Measurements from ENCODE around the gene MRPS11.

MRPS11 gene

GRCh38 chr15:88479169-88479568, 11.7 kb downstream of the MRPS11 start:
- no peaks in the 10 kb centered on the region for H3K9me3 ChIP-seq (ENCODE audit: control insufficient read depth in 1 of 2, low read length in 2 of 2)
- peaks cover 18 to 33% of the 10 kb centered on the region in 2 donors for H3K36me3 ChIP-seq (ENCODE audit: control insufficient read depth in 1 of 2, insufficient read depth in 2 of 2, low read length in 2 of 2)
- H3K27me3 ChIP-seq (ENCODE audit: low read depth, low read length), result no peaks in the 10 kb centered on the region
- no peaks in the 10 kb centered on the region for H3K4me1 ChIP-seq (ENCODE audit: control insufficient read depth in 1 of 2, insufficient read depth in 2 of 2, low read length in 2 of 2)
- H3K4me3 ChIP-seq (ENCODE audit: low read depth in 1 of 2, low read length in 2 of 2), result no peak overlapping the region
- H3K27ac ChIP-seq (ENCODE audit: low read length), result no peak overlapping the region

GRCh38 chr15:88480981-88481380, 13.5 kb downstream of the MRPS11 start:
- no peak overlapping the region for H3K27ac ChIP-seq (ENCODE audit: low read length)
- H3K4me1 ChIP-seq (ENCODE audit: control insufficient read depth in 1 of 2, insufficient read depth in 2 of 2, low read length in 2 of 2), result no peaks in the 10 kb centered on the region
- H3K4me3 ChIP-seq (ENCODE audit: low read depth in 1 of 2, low read length in 2 of 2), result no peak overlapping the region
- H3K9me3 ChIP-seq (ENCODE audit: control insufficient read depth in 1 of 2, low read length in 2 of 2), result no peaks in the 10 kb centered on the region
- no peaks in the 10 kb centered on the region for H3K27me3 ChIP-seq (ENCODE audit: low read depth, low read length)
- peaks cover 18 to 19% of the 10 kb centered on the region in 2 donors for H3K36me3 ChIP-seq (ENCODE audit: control insufficient read depth in 1 of 2, insufficient read depth in 2 of 2, low read length in 2 of 2)

- Histone ChIP-seq H3K36me3 (ENCODE audit: control insufficient read depth in 1 of 2, insufficient read depth in 2 of 2, low read length in 2 of 2) (peaks cover 13% of the 10 kb centered on the region in 2 donors), H3K4me1 (ENCODE audit: control insufficient read depth in 1 of 2, insufficient read depth in 2 of 2, low read length in 2 of 2) (no peaks in the 10 kb centered on the region), H3K27ac (ENCODE audit: low read length) (no peak overlapping the region), H3K9me3 (ENCODE audit: control insufficient read depth in 1 of 2, low read length in 2 of 2) (no peaks in the 10 kb centered on the region), H3K4me3 (ENCODE audit: low read depth in 1 of 2, low read length in 2 of 2) (no peak overlapping the region), H3K27me3 (ENCODE audit: low read depth, low read length) (no peaks in the 10 kb centered on the region)
Measured at GRCh38 chr15:88482263-88482662, 14.8 kb downstream of the MRPS11 start.

GRCh38 chr15:88484682-88485331, 17.3 kb downstream of the MRPS11 start:
- no peak overlapping the region for H3K4me3 ChIP-seq (ENCODE audit: low read depth in 1 of 2, low read length in 2 of 2)

GRCh38 chr15:88487178-88487795, 19.8 kb downstream of the MRPS11 start:
- H3K4me3 ChIP-seq (ENCODE audit: low read depth in 1 of 2, low read length in 2 of 2), result no peak overlapping the region
- no peaks in the 10 kb centered on the region for H3K9me3 ChIP-seq (ENCODE audit: control insufficient read depth in 1 of 2, low read length in 2 of 2)
- H3K27ac ChIP-seq (ENCODE audit: low read length), result no peak overlapping the region
- no peaks in the 10 kb centered on the region for H3K36me3 ChIP-seq (ENCODE audit: control insufficient read depth in 1 of 2, insufficient read depth in 2 of 2, low read length in 2 of 2)
- no peaks in the 10 kb centered on the region for H3K27me3 ChIP-seq (ENCODE audit: low read depth, low read length)
- H3K4me1 ChIP-seq (ENCODE audit: control insufficient read depth in 1 of 2, insufficient read depth in 2 of 2, low read length in 2 of 2), result no peaks in the 10 kb centered on the region

More at GRCh38 chr15:88484682-88485331, 17.3 kb downstream of the MRPS11 start:
- Histone ChIP-seq H3K9me3 (ENCODE audit: control insufficient read depth in 1 of 2, low read length in 2 of 2) (no peaks in the 10 kb centered on the region), H3K4me1 (ENCODE audit: control insufficient read depth in 1 of 2, insufficient read depth in 2 of 2, low read length in 2 of 2) (no peaks in the 10 kb centered on the region), H3K27me3 (ENCODE audit: low read depth, low read length) (no peaks in the 10 kb centered on the region), H3K36me3 (ENCODE audit: control insufficient read depth in 1 of 2, insufficient read depth in 2 of 2, low read length in 2 of 2) (no peaks in the 10 kb centered on the region), H3K27ac (ENCODE audit: low read length) (no peak overlapping the region)

- no peak overlapping the region for H3K27ac ChIP-seq (ENCODE audit: low read length)
Measured at GRCh38 chr15:88487796-88488523, 20.5 kb downstream of the MRPS11 start.

GRCh38 chr15:88489321-88489720, 21.8 kb downstream of the MRPS11 start:
- Histone ChIP-seq H3K27ac (ENCODE audit: low read length) (no peak overlapping the region), H3K4me3 (ENCODE audit: low read depth in 1 of 2, low read length in 2 of 2) (no peak overlapping the region), H3K9me3 (ENCODE audit: control insufficient read depth in 1 of 2, low read length in 2 of 2) (no peaks in the 10 kb centered on the region), H3K27me3 (ENCODE audit: low read depth, low read length) (no peaks in the 10 kb centered on the region), H3K36me3 (ENCODE audit: control insufficient read depth in 1 of 2, insufficient read depth in 2 of 2, low read length in 2 of 2) (peaks cover 0 to 8% of the 10 kb centered on the region in 2 donors), H3K4me1 (ENCODE audit: control insufficient read depth in 1 of 2, insufficient read depth in 2 of 2, low read length in 2 of 2) (no peaks in the 10 kb centered on the region)

More at GRCh38 chr15:88487796-88488523, 20.5 kb downstream of the MRPS11 start:
- H3K4me1 ChIP-seq (ENCODE audit: control insufficient read depth in 1 of 2, insufficient read depth in 2 of 2, low read length in 2 of 2), result no peaks in the 10 kb centered on the region
- H3K36me3 ChIP-seq (ENCODE audit: control insufficient read depth in 1 of 2, insufficient read depth in 2 of 2, low read length in 2 of 2), result no peaks in the 10 kb centered on the region
- no peaks in the 10 kb centered on the region for H3K27me3 ChIP-seq (ENCODE audit: low read depth, low read length)
- no peak overlapping the region for H3K4me3 ChIP-seq (ENCODE audit: low read depth in 1 of 2, low read length in 2 of 2)
- H3K9me3 ChIP-seq (ENCODE audit: control insufficient read depth in 1 of 2, low read length in 2 of 2), result no peaks in the 10 kb centered on the region

GRCh38 chr15:88490036-88490435, 22.5 kb downstream of the MRPS11 start:
- Histone ChIP-seq H3K27me3 (ENCODE audit: low read depth, low read length) (no peaks in the 10 kb centered on the region), H3K36me3 (ENCODE audit: control insufficient read depth in 1 of 2, insufficient read depth in 2 of 2, low read length in 2 of 2) (peaks cover 0 to 8% of the 10 kb centered on the region in 2 donors), H3K4me3 (ENCODE audit: low read depth in 1 of 2, low read length in 2 of 2) (no peak overlapping the region), H3K4me1 (ENCODE audit: control insufficient read depth in 1 of 2, insufficient read depth in 2 of 2, low read length in 2 of 2) (no peaks in the 10 kb centered on the region), H3K9me3 (ENCODE audit: control insufficient read depth in 1 of 2, low read length in 2 of 2) (no peaks in the 10 kb centered on the region), H3K27ac (ENCODE audit: low read length) (no peak overlapping the region)

GRCh38 chr15:88491158-88491557, 23.6 kb downstream of the MRPS11 start:
- Histone ChIP-seq H3K36me3 (ENCODE audit: control insufficient read depth in 1 of 2, insufficient read depth in 2 of 2, low read length in 2 of 2) (peaks cover 0 to 19% of the 10 kb centered on the region in 2 donors), H3K4me1 (ENCODE audit: control insufficient read depth in 1 of 2, insufficient read depth in 2 of 2, low read length in 2 of 2) (no peaks in the 10 kb centered on the region), H3K9me3 (ENCODE audit: control insufficient read depth in 1 of 2, low read length in 2 of 2) (no peaks in the 10 kb centered on the region), H3K27me3 (ENCODE audit: low read depth, low read length) (no peaks in the 10 kb centered on the region), H3K27ac (ENCODE audit: low read length) (no peak overlapping the region), H3K4me3 (ENCODE audit: low read depth in 1 of 2, low read length in 2 of 2) (no peak overlapping the region)

- H3K9me3 ChIP-seq (ENCODE audit: control insufficient read depth in 1 of 2, low read length in 2 of 2), result no peaks in the 10 kb centered on the region
- no peaks in the 10 kb centered on the region for H3K27me3 ChIP-seq (ENCODE audit: low read depth, low read length)
- no peak overlapping the region for H3K27ac ChIP-seq (ENCODE audit: low read length)
- peaks cover 5 to 42% of the 10 kb centered on the region in 2 donors for H3K36me3 ChIP-seq (ENCODE audit: control insufficient read depth in 1 of 2, insufficient read depth in 2 of 2, low read length in 2 of 2)
- no peak overlapping the region for H3K4me3 ChIP-seq (ENCODE audit: low read depth in 1 of 2, low read length in 2 of 2)
- H3K4me1 ChIP-seq (ENCODE audit: control insufficient read depth in 1 of 2, insufficient read depth in 2 of 2, low read length in 2 of 2), result no peaks in the 10 kb centered on the region
Measured at GRCh38 chr15:88493844-88494243, 26.3 kb downstream of the MRPS11 start.

GRCh38 chr15:88497109-88497765, 29.7 kb downstream of the MRPS11 start:
- H3K27ac ChIP-seq (ENCODE audit: low read length), result no peak overlapping the region
- H3K36me3 ChIP-seq (ENCODE audit: control insufficient read depth in 1 of 2, insufficient read depth in 2 of 2, low read length in 2 of 2), result peaks cover 5 to 49% of the 10 kb centered on the region in 2 donors
- H3K27me3 ChIP-seq (ENCODE audit: low read depth, low read length), result no peaks in the 10 kb centered on the region
- no peaks in the 10 kb centered on the region for H3K9me3 ChIP-seq (ENCODE audit: control insufficient read depth in 1 of 2, low read length in 2 of 2)
- H3K4me1 ChIP-seq (ENCODE audit: control insufficient read depth in 1 of 2, insufficient read depth in 2 of 2, low read length in 2 of 2), result no peaks in the 10 kb centered on the region
- no peak overlapping the region for H3K4me3 ChIP-seq (ENCODE audit: low read depth in 1 of 2, low read length in 2 of 2)

Data from muscle layer of duodenum (tissue), 2 donors.